ENCODE data around the gene CLPX.

The CLPX gene

DNA sequence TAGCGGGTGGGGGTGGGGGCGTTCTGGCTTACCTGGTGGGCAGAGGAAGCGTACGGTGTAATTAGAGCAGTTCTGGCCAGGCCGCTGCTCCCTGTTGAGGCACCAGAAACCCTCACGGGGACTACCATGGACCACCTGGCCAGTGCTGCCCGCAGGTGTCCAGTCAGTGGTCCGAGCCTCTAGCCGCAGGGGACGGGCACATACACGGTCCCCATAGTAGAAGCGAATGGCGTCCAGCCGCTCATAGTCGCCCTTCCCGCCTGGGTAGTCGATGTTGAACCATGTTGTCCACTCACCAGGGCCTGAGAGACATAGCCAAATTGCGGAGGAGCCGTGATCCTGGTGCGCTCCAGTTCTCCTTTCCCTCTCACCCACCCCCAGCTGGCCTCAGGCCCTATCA is 21.6 kb upstream of the CLPX start:
- TF ChIP-seq POLR2AphosphoS5 (IDR thresholded peaks at IDR 0.05; ENCODE audit: low read depth, low read length), result no peak
- TF ChIP-seq SIN3A (IDR thresholded peaks at IDR 0.05; ENCODE audit: borderline replicate concordance, insufficient read depth, low read length), result no peak

- TF ChIP-seq POLR2AphosphoS5 (IDR thresholded peaks at IDR 0.05; ENCODE audit: low read depth, low read length), result no peak
- TF ChIP-seq, protein P1, sequence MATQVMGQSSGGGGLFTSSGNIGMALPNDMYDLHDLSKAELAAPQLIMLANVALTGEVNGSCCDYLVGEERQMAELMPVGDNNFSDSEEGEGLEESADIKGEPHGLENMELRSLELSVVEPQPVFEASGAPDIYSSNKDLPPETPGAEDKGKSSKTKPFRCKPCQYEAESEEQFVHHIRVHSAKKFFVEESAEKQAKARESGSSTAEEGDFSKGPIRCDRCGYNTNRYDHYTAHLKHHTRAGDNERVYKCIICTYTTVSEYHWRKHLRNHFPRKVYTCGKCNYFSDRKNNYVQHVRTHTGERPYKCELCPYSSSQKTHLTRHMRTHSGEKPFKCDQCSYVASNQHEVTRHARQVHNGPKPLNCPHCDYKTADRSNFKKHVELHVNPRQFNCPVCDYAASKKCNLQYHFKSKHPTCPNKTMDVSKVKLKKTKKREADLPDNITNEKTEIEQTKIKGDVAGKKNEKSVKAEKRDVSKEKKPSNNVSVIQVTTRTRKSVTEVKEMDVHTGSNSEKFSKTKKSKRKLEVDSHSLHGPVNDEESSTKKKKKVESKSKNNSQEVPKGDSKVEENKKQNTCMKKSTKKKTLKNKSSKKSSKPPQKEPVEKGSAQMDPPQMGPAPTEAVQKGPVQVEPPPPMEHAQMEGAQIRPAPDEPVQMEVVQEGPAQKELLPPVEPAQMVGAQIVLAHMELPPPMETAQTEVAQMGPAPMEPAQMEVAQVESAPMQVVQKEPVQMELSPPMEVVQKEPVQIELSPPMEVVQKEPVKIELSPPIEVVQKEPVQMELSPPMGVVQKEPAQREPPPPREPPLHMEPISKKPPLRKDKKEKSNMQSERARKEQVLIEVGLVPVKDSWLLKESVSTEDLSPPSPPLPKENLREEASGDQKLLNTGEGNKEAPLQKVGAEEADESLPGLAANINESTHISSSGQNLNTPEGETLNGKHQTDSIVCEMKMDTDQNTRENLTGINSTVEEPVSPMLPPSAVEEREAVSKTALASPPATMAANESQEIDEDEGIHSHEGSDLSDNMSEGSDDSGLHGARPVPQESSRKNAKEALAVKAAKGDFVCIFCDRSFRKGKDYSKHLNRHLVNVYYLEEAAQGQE (IDR thresholded peaks at IDR 0.05; ENCODE audit: insufficient read depth in 1 of 2, low read depth in 2 of 2, low read length in 2 of 2), result no peak
- TF ChIP-seq FOXP2 (optimal IDR thresholded peaks at IDR 0.05; ENCODE audit: borderline replicate concordance, extremely low read depth, extremely low read length, insufficient read depth), result no peak
- no peak for TF ChIP-seq SIN3A (IDR thresholded peaks at IDR 0.05; ENCODE audit: borderline replicate concordance, insufficient read depth, low read length)
- no peak for TF ChIP-seq TAF1 (IDR thresholded peaks at IDR 0.05; ENCODE audit: borderline replicate concordance, insufficient read depth, low read length)
Measured at GRCh38 chr15:65204931-65205660, 20.0 kb upstream of the CLPX start.

DNA sequence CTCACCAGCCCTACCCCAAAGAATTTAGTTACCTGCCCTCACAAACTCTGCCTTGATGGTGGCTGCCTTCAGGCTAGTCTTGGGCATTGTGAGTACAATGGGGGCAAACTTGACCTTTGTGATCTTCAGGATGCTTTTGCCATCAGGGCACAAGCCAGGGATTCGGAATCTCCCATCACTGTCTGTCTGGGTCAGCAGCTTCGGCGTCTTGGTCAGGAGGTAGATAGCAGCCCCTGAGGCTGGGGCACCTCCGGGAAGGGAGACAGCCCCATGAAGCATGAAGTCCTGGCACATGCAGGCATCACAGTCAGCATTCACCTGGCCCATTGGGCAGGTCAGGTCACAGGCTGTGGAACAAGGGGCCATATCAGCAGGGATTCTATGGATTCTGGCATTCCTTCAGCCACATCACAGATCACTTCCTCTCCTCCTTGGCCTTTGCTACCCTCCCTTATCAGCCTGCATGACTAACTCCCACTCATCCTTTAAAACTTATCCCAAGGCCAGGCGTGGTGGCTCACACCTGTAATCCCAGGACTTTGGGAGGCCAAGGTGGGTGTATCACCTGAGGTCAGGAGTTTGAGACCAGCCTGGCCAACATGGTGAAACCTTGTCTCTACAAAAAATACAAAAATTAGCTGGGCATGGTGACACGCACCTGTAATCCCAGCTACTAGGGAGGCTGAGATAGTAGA is 19.2 kb upstream of the CLPX start:
- no peak for TF ChIP-seq POLR2AphosphoS5 (IDR thresholded peaks at IDR 0.05; ENCODE audit: low read depth, low read length)
- TF ChIP-seq, protein P1 (IDR thresholded peaks at IDR 0.05; ENCODE audit: insufficient read depth in 1 of 2, low read depth in 2 of 2, low read length in 2 of 2), result no peak

- no peak for TF ChIP-seq TAF1 (IDR thresholded peaks at IDR 0.05; ENCODE audit: borderline replicate concordance, insufficient read depth, low read length)
- TF ChIP-seq, protein P1 (IDR thresholded peaks at IDR 0.05; ENCODE audit: insufficient read depth in 1 of 2, low read depth in 2 of 2, low read length in 2 of 2), result no peak
- no peak for TF ChIP-seq POLR2AphosphoS5 (IDR thresholded peaks at IDR 0.05; ENCODE audit: low read depth, low read length)
- no peak for TF ChIP-seq SIN3A (IDR thresholded peaks at IDR 0.05; ENCODE audit: borderline replicate concordance, insufficient read depth, low read length)
- TF ChIP-seq FOXP2 (optimal IDR thresholded peaks at IDR 0.05; ENCODE audit: borderline replicate concordance, extremely low read depth, extremely low read length, insufficient read depth), result no peak
Measured at GRCh38 chr15:65201918-65202317, 16.8 kb upstream of the CLPX start.

- TF ChIP-seq POLR2AphosphoS5 (IDR thresholded peaks at IDR 0.05; ENCODE audit: low read depth, low read length) (no peak), SIN3A (IDR thresholded peaks at IDR 0.05; ENCODE audit: borderline replicate concordance, insufficient read depth, low read length) (no peak), FOXP2 (optimal IDR thresholded peaks at IDR 0.05; ENCODE audit: borderline replicate concordance, extremely low read depth, extremely low read length, insufficient read depth) (no peak), TAF1 (IDR thresholded peaks at IDR 0.05; ENCODE audit: borderline replicate concordance, insufficient read depth, low read length) (no peak)
- TF ChIP-seq, protein P1 (IDR thresholded peaks at IDR 0.05; ENCODE audit: insufficient read depth in 1 of 2, low read depth in 2 of 2, low read length in 2 of 2), result no peak
Measured at GRCh38 chr15:65198571-65198970, 13.4 kb upstream of the CLPX start.

All from PFSK-1 (cell line).